HL-60/S4 treated with retinoic acid at 250 ng/mL for 4 days and 3 days (cell line): ENCODE measurements around the gene LKAAEAR1.

Source experiments
- in situ Hi-C: fragments of 300-500 bp; cut with MboI; formaldehyde crosslinking; loops from 2 replicates; pipeline ENCODE4 v1.7.0; 2022; ENCODE audit warnings: low sequenced_read_pairs

Gene LKAAEAR1

GRCh38 chr20:64111841-64112641 lies 27.8 kb upstream of the LKAAEAR1 start:
- in situ Hi-C loops, result no loop called here

GRCh38 chr20:64110411-64111068 lies 26.3 kb upstream of the LKAAEAR1 start:
- in situ Hi-C loops, result no loop called here

- in situ Hi-C loops, result no loop called here
These were observed 25.7 kb upstream of the LKAAEAR1 start for GRCh38 chr20:64109831-64110391.

DNA sequence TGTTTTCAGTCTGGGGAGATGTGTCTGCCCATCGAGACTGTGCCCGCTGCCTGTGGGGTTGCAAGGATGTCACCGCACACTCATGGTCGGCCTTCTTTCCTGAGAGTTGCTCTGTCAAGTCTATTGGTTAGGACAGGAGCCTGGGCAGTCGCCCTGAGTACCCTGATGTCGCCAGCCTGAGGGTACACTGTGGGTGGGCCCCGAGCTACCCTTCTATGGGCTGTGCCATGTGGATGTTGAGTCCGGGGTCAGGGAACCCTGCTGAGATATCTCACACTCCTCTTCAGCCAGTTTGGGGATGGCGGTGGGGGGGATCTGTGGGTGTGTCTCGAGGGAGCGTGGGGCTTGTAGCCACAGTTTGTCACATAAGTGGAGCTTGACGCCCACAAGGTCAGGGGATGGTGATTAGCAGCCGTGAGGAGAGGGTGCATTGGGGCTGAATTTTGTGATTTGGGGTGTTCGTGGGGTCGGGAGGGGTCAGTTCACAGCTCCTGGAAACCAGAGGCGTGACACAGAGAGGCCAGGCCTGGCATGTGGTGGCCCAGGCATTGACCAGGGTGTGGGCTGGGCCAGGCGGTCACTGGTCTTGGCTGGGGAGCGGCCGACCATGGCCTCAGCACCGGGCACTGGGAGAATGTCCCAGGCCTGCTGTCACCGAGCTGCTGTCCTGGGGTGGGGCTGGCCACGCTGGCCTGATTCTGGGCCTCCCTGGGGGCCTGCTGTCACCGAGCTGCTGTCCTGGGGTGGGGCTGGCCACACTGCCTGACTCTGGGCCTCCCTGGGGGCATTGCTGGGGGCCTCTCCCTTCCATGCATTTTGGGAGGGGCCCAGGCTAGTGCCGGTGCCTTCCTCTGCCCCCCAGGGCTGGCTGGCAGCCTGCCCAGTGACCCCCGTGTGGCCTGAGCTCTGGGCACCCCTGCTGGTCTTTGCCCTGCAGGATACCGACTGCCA lies 24.8 kb upstream of the LKAAEAR1 start:
- in situ Hi-C loops, result no loop called here

GRCh38 chr20:64107736-64108457 lies 23.7 kb upstream of the LKAAEAR1 start:
- in situ Hi-C loops, result no loop called here

GRCh38 chr20:64106981-64107735 lies 23.0 kb upstream of the LKAAEAR1 start, which contains the start of gene NPBWR2:
NPBWR2 (minus strand) TSS chr20:64107565; CDS start chr20:64106831, 734 bp downstream.
- in situ Hi-C loops, result no loop called here

GRCh38 chr20:64106435-64106961 lies 22.3 kb upstream of the LKAAEAR1 start:
- in situ Hi-C loops, result no loop called here

GRCh38 chr20:64105846-64106434 lies 21.7 kb upstream of the LKAAEAR1 start:
- in situ Hi-C loops, result no loop called here

DNA sequence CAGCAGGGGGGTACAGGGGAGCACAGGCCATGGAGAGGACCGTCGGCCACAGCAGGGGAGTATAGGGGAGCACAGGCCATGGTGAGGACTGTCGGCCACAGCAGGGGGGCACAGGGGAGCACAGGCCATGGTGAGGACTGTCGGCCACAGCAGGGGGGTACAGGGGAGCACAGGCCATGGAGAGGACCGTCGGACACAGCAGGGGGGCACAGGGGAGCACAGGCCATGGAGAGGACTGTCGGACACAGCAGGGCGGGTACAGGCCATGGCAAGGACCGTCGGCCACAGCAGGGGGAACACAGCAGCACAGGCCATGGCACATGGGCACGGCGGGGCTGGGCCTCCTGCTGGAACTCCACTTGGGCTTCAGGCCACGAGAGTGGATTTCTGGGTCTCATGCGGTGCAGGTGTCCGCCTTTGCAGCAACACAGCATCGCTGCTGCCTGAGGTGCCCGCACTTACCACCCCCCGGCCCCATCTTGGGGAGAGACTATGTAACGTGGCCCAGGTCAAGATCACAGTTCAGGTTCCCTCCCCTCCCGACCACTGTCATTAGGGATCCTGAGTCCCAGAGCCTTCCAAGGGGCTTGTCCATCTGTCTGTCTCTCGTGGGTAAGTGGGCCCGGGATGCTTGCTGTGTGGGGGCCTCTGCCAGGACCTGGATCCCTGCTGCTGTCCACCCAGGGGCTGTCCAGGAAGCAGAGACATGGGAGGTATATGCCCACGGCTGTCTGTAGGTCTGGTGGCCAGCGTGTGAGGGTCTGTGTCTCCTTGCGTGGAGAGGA lies 20.7 kb upstream of the LKAAEAR1 start:
- in situ Hi-C loops, result no loop called here

DNA sequence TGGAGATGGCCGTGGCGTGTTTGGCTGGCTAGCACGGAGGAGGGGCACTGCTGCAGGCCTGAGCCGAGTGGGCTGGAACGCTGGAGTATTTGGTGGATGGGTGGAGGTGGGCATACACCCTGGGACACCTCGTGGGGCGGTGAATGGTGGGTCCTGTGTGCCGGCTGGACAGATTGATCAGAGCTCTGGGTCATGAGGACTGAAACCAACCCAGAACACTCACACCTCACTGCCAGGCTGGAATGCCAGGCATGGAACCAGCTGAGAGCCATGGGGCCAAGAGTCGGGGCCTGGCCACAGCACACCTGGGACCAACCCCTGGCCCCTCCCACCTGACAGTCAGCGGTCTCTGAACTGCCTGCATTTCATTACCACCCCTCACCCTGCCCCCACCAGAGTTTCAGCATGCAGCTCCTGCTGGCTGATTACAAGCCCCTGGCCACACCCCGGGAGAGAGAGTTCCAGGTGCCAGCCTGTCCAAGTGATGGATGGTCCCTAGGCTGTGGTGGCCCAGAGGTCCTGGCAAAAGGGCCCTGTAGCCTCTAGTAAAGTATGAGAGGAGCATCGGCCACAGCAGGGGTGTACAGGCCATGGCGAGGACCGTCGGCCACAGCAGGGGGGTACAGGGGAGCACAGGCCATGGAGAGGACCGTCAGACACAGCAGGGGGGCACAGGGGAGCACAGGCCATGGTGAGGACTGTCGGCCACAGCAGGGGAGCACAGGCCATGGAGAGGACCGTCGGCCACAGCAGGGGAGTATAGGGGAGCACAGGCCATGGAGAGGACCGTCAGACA lies 19.9 kb upstream of the LKAAEAR1 start:
- in situ Hi-C loops, result no loop called here

DNA sequence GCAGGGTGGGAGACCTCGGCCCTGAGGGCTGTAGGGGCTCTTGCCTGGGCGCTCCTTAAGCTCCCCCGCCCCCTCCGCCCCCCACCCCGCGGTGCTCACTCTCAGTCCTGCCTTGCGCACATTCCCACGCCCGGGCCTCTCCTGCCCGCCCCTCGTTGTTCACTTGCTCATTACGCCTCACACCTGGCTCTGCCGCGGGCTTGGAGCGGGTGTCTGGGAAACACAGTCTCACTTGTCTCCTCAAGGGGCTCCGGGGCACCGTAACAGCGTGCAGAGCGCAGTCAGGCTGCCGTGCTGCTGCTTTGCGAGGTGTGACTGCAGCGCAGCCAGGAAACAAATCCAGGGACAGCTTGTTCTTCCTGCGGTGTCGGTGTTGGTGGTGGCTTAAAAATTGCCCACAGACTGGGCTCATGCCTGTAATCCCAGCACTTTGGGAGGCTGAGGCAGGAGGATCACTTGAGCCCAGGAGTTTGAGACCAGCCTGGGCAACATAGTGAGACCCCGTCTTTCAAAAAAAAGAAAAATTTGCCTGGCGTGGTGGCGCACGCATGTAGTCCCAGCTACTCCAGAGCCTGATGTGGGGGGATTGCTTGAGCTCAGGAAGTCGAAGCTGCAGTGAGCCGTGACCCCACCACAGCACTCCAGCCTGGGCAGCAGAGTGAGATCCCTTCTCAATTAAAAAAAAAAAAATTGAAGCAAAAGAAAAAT lies 18.6 kb upstream of the LKAAEAR1 start:
- in situ Hi-C loops, result no loop called here

GRCh38 chr20:64101731-64102621 lies 17.8 kb upstream of the LKAAEAR1 start:
- in situ Hi-C loops, result no loop called here

DNA sequence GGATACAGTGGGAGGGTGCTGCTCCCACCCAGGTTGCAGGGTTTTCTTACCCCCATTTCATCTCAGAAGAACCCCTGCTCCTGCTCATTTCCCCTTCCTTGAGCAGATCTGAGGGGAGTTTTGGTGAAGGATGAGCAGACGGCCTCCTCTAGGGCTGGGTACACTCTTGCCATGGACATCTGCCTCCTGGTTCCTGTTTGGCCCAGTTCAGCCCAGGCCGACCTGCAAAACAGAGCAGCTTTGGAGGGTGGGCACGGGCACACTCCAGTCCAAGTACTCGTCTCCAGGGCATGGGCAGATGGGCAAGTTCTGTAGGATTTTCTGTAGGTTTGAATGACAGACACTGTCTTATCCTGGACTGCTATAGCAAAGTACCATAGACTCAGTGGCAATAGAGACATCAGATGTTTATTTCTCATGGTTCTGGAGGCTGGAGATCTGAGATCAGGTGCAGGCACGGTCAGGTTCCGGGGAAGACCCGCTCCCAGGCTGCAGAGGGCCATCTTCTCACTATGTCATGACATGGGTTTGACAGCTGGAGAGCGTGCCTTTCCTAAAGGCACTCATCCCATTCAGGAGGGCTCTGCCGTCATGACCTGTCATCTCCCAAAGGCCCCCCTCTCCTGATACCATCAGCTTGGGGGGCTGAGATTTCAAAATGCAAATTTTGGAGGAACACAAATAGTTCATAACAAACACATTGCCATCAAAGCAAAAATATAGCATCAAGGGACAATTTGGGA lies 16.9 kb upstream of the LKAAEAR1 start:
- in situ Hi-C loops, result no loop called here

- in situ Hi-C loops, result no loop called here
These were observed 16.3 kb upstream of the LKAAEAR1 start for GRCh38 chr20:64100566-64100888.

DNA sequence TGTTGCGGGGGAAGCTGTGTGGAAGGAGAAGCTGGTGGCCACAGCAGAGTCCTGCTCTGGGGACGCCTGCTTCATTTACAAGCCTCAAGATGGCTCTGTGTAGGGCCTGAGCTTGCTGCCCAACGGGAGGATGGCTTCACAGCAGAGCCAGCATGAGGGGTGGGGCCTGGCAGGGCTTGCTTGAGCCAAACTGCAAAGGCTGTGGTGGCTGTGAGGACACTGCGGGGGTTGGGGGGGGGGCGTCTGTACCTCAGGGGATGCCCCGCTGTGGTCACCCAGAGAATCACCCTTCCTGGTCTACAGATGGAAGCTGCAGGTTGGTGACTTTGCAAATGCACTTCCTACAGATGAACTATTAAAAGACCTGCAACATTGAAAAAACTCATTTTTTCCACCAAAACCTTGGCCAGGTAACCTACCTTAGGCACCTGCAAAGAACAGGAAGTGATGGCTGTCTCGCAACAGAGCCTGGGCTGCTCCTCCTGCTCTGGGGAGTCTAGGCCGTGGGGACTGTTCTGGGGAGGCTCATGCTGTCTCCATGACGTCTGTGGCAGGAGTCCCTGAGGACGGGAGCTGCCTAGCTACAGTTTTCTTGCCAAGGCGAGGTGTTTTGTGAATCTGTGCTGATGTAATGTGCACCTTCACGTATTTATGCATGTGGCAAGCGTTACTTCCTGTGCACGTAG lies 15.8 kb upstream of the LKAAEAR1 start:
- in situ Hi-C loops, result no loop called here
